ENCODE data around the gene OR13J1.

GRCh38 chr9:35861161-35861897, 8.9 kb downstream of the OR13J1 start:
- no peak for TF ChIP-seq CTCF (IDR thresholded peaks at IDR 0.05)
- TF ChIP-seq POLR2AphosphoS5 (IDR thresholded peaks at IDR 0.05; ENCODE audit: insufficient read depth in 1 of 2, low read depth in 1 of 2) = no peak

Measured in vagina (tissue), 2 donors.